H1 (cell line): Measurements from ENCODE around the gene GHRHR. TPM values are rescaled to one million over a fixed set of nuclear protein-coding genes. Genes with fewer than 3 reads are reported as not detected.

Source experiments
- CTCF ChIA-PET: fragments of 300-600 bp; sonication (Branson Sonifier 250); formaldehyde crosslinking; loops from one replicate; lab custom pipeline; 2021; ENCODE audit not compliant: partially characterized antibody; lab: Charles Lee
- POLR2A ChIA-PET: fragments of 300-600 bp; sonication (Branson Sonifier 250); formaldehyde crosslinking; loops from one replicate; lab custom pipeline; 2021; ENCODE audit warnings: inconsistent platforms; ENCODE audit not compliant: partially characterized antibody; lab: Charles Lee
- DNase-seq, 2 experiments: peaks; one replicate each; pipeline versions ENCODE4 v3.0.0 to v3.0.0-alpha.2; 2010 to 2022; ENCODE audit warnings: low spot score in 2 of 2, low read depth in 1 of 2, mixed read lengths in 1 of 2
- FAIRE-seq: peaks from 2 replicates; lab custom pipeline; 2011; peaks lifted over from hg19 to GRCh38; lab: Jason Lieb, UNC
- H2AFZ ChIP-seq: 2 replicates; pipeline ENCODE4 v1.8.1; 2012; ENCODE audit warnings: low read length, inconsistent platforms
- H2AK5ac ChIP-seq: 2 replicates; pipeline ENCODE4 v1.6.1; 2013; ENCODE audit warnings: low read depth, low read length
- H2BK120ac ChIP-seq: replicated peaks from 2 replicates; pipeline ENCODE3; 2013; ENCODE audit warnings: low read depth, low read length, inconsistent platforms
- H2BK12ac ChIP-seq: 2 replicates; pipeline ENCODE4 v1.6.1; 2013; ENCODE audit warnings: low read depth, low read length
- H2BK15ac ChIP-seq: 2 replicates; pipeline ENCODE4 v1.6.1; 2013; ENCODE audit warnings: low read length
- H2BK20ac ChIP-seq: 2 replicates; pipeline ENCODE4 v1.6.1; 2013; ENCODE audit warnings: low read length
- H2BK5ac ChIP-seq: 2 replicates; pipeline ENCODE4 v1.6.1; 2013; ENCODE audit warnings: low read depth, low read length
- H3K14ac ChIP-seq: 2 replicates; pipeline ENCODE4 v1.6.1; 2013; ENCODE audit warnings: inconsistent platforms; ENCODE audit not compliant: insufficient read length
- H3K18ac ChIP-seq: 2 replicates; pipeline ENCODE4 v1.6.1; 2013; ENCODE audit warnings: low read length; ENCODE audit errors: extremely low read depth
- H3K23ac ChIP-seq: 2 replicates; pipeline ENCODE4 v1.6.1; 2013; ENCODE audit warnings: inconsistent platforms; ENCODE audit not compliant: insufficient read length
- H3K23me2 ChIP-seq: 2 replicates; pipeline ENCODE4 v1.6.1; 2013; ENCODE audit warnings: low read depth, low read length
- H3K27ac ChIP-seq: 2 replicates; pipeline ENCODE4 v1.6.1; 2011; ENCODE audit warnings: low read depth, low read length, inconsistent platforms
- H3K27me3 ChIP-seq, 4 experiments: replicated peaks in 1 of 4; 1 replicate in 1 of 4; 2 replicates in 3 of 4; pipeline versions ENCODE4 v1.6.1 to v1.8.1; 2011 to 2013; ENCODE audit warnings: low read length in 3 of 4, mild to moderate bottlenecking in 3 of 4, inconsistent platforms in 2 of 4, mixed read lengths in 2 of 4, moderate library complexity in 1 of 4; ENCODE audit not compliant: control insufficient read depth in 3 of 4, insufficient read depth in 3 of 4; ENCODE audit errors: extremely low read depth in 1 of 4
- H3K36me3 ChIP-seq, 4 experiments: 2 replicates each; pipeline versions ENCODE4 v1.6.1 to v1.8.1; 2011 to 2013; ENCODE audit warnings: mild to moderate bottlenecking in 4 of 4, low read length in 3 of 4, moderate library complexity in 2 of 4, control low read depth in 1 of 4, inconsistent platforms in 1 of 4; ENCODE audit not compliant: insufficient read depth in 4 of 4, control insufficient read depth in 2 of 4
- H3K4ac ChIP-seq: replicated peaks from 2 replicates; pipeline ENCODE3; 2013; ENCODE audit warnings: low read length, low read depth, mixed read lengths, inconsistent platforms; ENCODE audit not compliant: insufficient read length
- H3K4me1 ChIP-seq, 4 experiments: replicated peaks in 1 of 4; 1 replicate in 1 of 4; 2 replicates in 3 of 4; pipeline versions ENCODE4 v1.6.1 to v1.8.1; 2011 to 2013; ENCODE audit warnings: low read length in 3 of 4, inconsistent platforms in 2 of 4, mixed read lengths in 1 of 4; ENCODE audit not compliant: insufficient read depth in 4 of 4, control insufficient read depth in 3 of 4
- H3K4me2 ChIP-seq, 2 experiments: 2 replicates each; pipeline versions ENCODE4 v1.6.1 to v1.8.1; 2011 to 2013; ENCODE audit warnings: low read depth in 2 of 2, low read length in 2 of 2, control low read depth in 1 of 2, inconsistent platforms in 1 of 2, mild to moderate bottlenecking in 1 of 2; ENCODE audit not compliant: insufficient read depth in 1 of 2
- H3K4me3 ChIP-seq, 4 experiments: fragments of 200-600, 300-600 bp in 1 of 4; sonication (generic), shearing (Covaris generic), sonication (Bioruptor Twin) in 1 of 4; 2 replicates each; pipeline versions ENCODE4 v1.5.1 to v1.8.1; 2011 to 2016; ENCODE audit warnings: low read length in 4 of 4, low read depth in 3 of 4, control low read depth in 2 of 4, inconsistent platforms in 2 of 4, mild to moderate bottlenecking in 2 of 4, mixed read lengths in 1 of 4, moderate library complexity in 1 of 4; ENCODE audit not compliant: insufficient read depth in 2 of 4; ENCODE audit errors: extremely low read depth in 1 of 4
- H3K56ac ChIP-seq: replicated peaks from 2 replicates; pipeline ENCODE3; 2013; ENCODE audit warnings: low read depth, mild to moderate bottlenecking, mixed read lengths, low read length, inconsistent platforms; ENCODE audit not compliant: insufficient read length
- H3K79me1 ChIP-seq: 2 replicates; pipeline ENCODE4 v1.6.1; 2013; ENCODE audit warnings: low read depth, low read length, control low read depth
- H3K79me2 ChIP-seq, 2 experiments: 2 replicates each; pipeline versions ENCODE4 v1.6.1 to v1.8.1; 2012 to 2013; ENCODE audit warnings: low read length in 2 of 2, mild to moderate bottlenecking in 2 of 2, inconsistent platforms in 1 of 2; ENCODE audit not compliant: insufficient read depth in 2 of 2, control insufficient read depth in 1 of 2
- H3K9ac ChIP-seq, 4 experiments: replicated peaks in 1 of 4; 1 replicate in 1 of 4; 2 replicates in 3 of 4; pipeline versions ENCODE4 v1.6.1 to v1.8.1; 2011 to 2013; ENCODE audit warnings: low read depth in 3 of 4, low read length in 3 of 4, control low read depth in 2 of 4, mild to moderate bottlenecking in 2 of 4, moderate library complexity in 2 of 4, inconsistent platforms in 1 of 4; ENCODE audit errors: extremely low read depth in 1 of 4
- H3K9me3 ChIP-seq, 2 experiments: 2 replicates each; pipeline versions ENCODE4 v1.6.1 to v1.8.1; 2012 to 2013; ENCODE audit warnings: mild to moderate bottlenecking in 2 of 2, moderate library complexity in 2 of 2, control low read depth in 1 of 2, inconsistent platforms in 1 of 2, low read depth in 1 of 2, low read length in 1 of 2, mixed read lengths in 1 of 2; ENCODE audit not compliant: insufficient read depth in 2 of 2
- H4K20me1 ChIP-seq, 2 experiments: replicated peaks in 1 of 2; 2 replicates each; pipeline versions ENCODE3 to v1.8.1; 2011 to 2013; ENCODE audit warnings: inconsistent platforms in 2 of 2, low read length in 2 of 2, mild to moderate bottlenecking in 1 of 2; ENCODE audit not compliant: insufficient read depth in 2 of 2, control insufficient read depth in 1 of 2
- H4K5ac ChIP-seq: 2 replicates; pipeline ENCODE4 v1.6.1; 2013; ENCODE audit warnings: low read length, low read depth, mixed read lengths, inconsistent platforms; ENCODE audit not compliant: insufficient read length
- H4K8ac ChIP-seq: 2 replicates; pipeline ENCODE4 v1.8.0; 2013; ENCODE audit warnings: mild to moderate bottlenecking, moderate library complexity, low read length, inconsistent platforms; ENCODE audit not compliant: insufficient read depth; ENCODE audit errors: extremely low read depth
- H4K91ac ChIP-seq: replicated peaks from 2 replicates; pipeline ENCODE3; 2013; ENCODE audit warnings: low read length, mixed read lengths, inconsistent platforms; ENCODE audit not compliant: insufficient read length
- CEBPB ChIP-seq: IDR thresholded peaks from 2 replicates; pipeline ENCODE4 v1.6.1; 2012; ENCODE audit warnings: low read depth, low read length
- CHD1 ChIP-seq: IDR thresholded peaks from 2 replicates; pipeline ENCODE4 v1.6.1; 2012; ENCODE audit warnings: low read depth, low read length, improper control_type of control experiment
- EP300 ChIP-seq, 2 experiments: IDR thresholded peaks; 1 replicate in 1 of 2; 2 replicates in 1 of 2; pipeline ENCODE4 v1.6.1; 2011 to 2012; ENCODE audit warnings: low read depth in 2 of 2, low read length in 2 of 2, mild to moderate bottlenecking in 2 of 2, borderline replicate concordance in 1 of 2, inconsistent platforms in 1 of 2, moderate library complexity in 1 of 2
- FOSL1 ChIP-seq: IDR thresholded peaks from 2 replicates; pipeline ENCODE4 v1.6.1; 2011; ENCODE audit warnings: mild to moderate bottlenecking, low read depth, low read length, moderate library complexity; ENCODE audit not compliant: insufficient read depth
- HDAC6 ChIP-seq: IDR thresholded peaks from one replicate; pipeline ENCODE4 v1.7.1; 2012; ENCODE audit warnings: low read depth, mild to moderate bottlenecking, inconsistent platforms, low read length, moderate library complexity
- KDM5A ChIP-seq: fragments of 200-600 bp; IDR thresholded peaks from 2 replicates; pipeline ENCODE4 v1.7.1; 2012; ENCODE audit warnings: mild to moderate bottlenecking, low read length, inconsistent platforms, mixed read lengths
- MAFK ChIP-seq: IDR thresholded peaks from 2 replicates; pipeline ENCODE4 v1.6.1; 2012; ENCODE audit warnings: low read depth, mild to moderate bottlenecking, improper control_type of control experiment, low read length
- MAX ChIP-seq: IDR thresholded peaks from 2 replicates; pipeline ENCODE4 v1.6.1; 2012; ENCODE audit warnings: inconsistent platforms
- POLR2A ChIP-seq, 2 experiments: IDR thresholded peaks; 1 replicate in 1 of 2; 2 replicates in 1 of 2; pipeline ENCODE4 v1.6.1; 2011; ENCODE audit warnings: low read depth in 2 of 2, low read length in 2 of 2, mild to moderate bottlenecking in 2 of 2; ENCODE audit errors: control extremely low read depth in 1 of 2
- POU5F1 ChIP-seq: IDR thresholded peaks from 2 replicates; pipeline ENCODE4 v1.6.1; 2011; ENCODE audit warnings: low read depth, mild to moderate bottlenecking, low read length, moderate library complexity
- RFX5 ChIP-seq: IDR thresholded peaks from 2 replicates; pipeline ENCODE4 v1.6.1; 2011; ENCODE audit warnings: low read depth, low read length, improper control_type of control experiment, borderline replicate concordance
- SAP30 ChIP-seq: fragments of 300-600 bp; sonication (generic); IDR thresholded peaks from 2 replicates; pipeline ENCODE4 v1.7.1; 2012; ENCODE audit warnings: low read length, moderate library complexity, mild to moderate bottlenecking, inconsistent platforms; ENCODE audit not compliant: insufficient read depth, insufficient replicate concordance
- TAF7 ChIP-seq: optimal IDR thresholded peaks from 2 replicates; pipeline ENCODE3; 2011; ENCODE audit warnings: low read depth, mild to moderate bottlenecking, inconsistent platforms, low read length, moderate library complexity, borderline replicate concordance
- WGBS, 2 experiments: shearing (Covaris generic) in 1 of 2; methylation state at CpG; one replicate each; pipeline versions ENCODE4 v1.1.6 to v1.1.7; 2013 to 2015; ENCODE audit warnings: low lambda C conversion rate in 2 of 2, mixed read lengths in 2 of 2, inconsistent platforms in 1 of 2, low coverage in 1 of 2, missing lambda C conversion rate in 1 of 2; ENCODE audit not compliant: insufficient replicate concordance in 2 of 2, insufficient coverage in 1 of 2, insufficient read length in 1 of 2; ENCODE audit errors: extremely low coverage in 1 of 2, missing lambda C conversion rate in 1 of 2; 5-methylcytosine and 5-hydroxymethylcytosine counted together
- polyA plus RNA-seq, 7 experiments: library from polyadenylated mRNA; depleted of rRNA in 3 of 7; stranded (reverse) in 5 of 7; unstranded in 2 of 7; fragments of >200 nt in 5 of 7; fragments of 200-250 nt in 2 of 7; gene quantifications; 1 replicate in 5 of 7; 2 replicates in 1 of 7; 4 replicates in 1 of 7; pipeline versions ENCODE4 v1.2.1 to v1.2.3, GENCODE V29; 2011 to 2013; ENCODE audit warnings: missing spikeins in 2 of 7, mixed read lengths in 2 of 7
- total RNA-seq: library from RNA; stranded (reverse); fragmentation: NEBNext Ultra II Directional; extraction: Animal tissue kit (Norgen Biotek cat#: 25700); gene quantifications from 2 replicates; pipeline ENCODE4 v1.2.1, GENCODE V29; 2021

GHRHR gene
- total and polyA plus RNA-seq, 2 of the 8 experiments (the other 6 are each of a cell fraction or from before 2014, with no cell fraction given), result 0.60 to 6.5 TPM

DNA sequence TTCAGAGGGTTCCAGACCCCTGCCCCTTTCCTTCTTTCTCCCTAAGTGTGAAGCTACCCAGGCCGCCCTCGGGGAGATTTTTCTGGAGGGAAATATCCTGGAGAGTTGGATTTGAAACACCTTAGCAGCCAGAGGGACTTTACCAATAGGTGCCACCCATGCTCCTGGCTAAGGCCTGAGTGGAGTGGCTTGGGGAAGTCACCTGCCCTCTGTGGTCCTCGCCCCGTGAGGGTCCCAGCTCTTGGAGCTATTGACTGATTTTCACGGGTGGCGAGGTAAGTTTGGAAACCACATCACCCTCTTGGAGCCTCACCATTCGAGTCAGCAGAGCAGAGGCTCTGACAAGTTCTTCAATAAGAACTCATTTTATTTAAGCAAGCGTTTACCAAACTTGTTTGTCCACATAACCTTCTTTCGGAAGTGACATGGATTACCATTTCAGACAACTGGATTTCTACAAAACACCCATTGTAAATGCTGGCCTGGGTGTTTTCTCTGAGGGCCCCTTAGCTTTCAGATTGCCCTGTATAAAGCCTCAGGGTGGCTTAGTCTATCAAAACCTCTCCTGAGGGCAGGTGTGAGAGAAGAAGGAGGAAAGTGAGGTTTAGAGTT, 31.7 kb upstream of the GHRHR start:
- Histone ChIP-seq H2BK12ac (no peak overlapping the region), H4K20me1 (no peaks in the 10 kb centered on the region), H4K91ac (no peak overlapping the region), H3K9ac (no peak overlapping the region), H3K27ac (no peak overlapping the region), H4K5ac (no peak overlapping the region), H3K4ac (no peak overlapping the region), H2AFZ (no peak overlapping the region), H2BK20ac (no peak overlapping the region), H3K23ac (no peak overlapping the region), H3K79me1 (no peaks in the 10 kb centered on the region), H3K14ac (no peak overlapping the region), H2AK5ac (no peak overlapping the region), H3K4me2 (no peak overlapping the region), H2BK5ac (no peak overlapping the region), H3K9me3 (no peaks in the 10 kb centered on the region), H3K27me3 (0 out of 7 replicates have a peak, but pooled peaks cover 0 to 8% (median 0%) of the 10 kb centered on the region in 4 experiments), H4K8ac (no peak overlapping the region), H2BK15ac (no peak overlapping the region), H2BK120ac (no peak overlapping the region), H3K18ac (no peak overlapping the region), H3K36me3 (no peaks in the 10 kb centered on the region), H3K4me3 (no peak overlapping the region), H3K4me1 (peaks cover 0 to 9% (median 6%) of the 10 kb centered on the region in 4 experiments; a peak in 6 of 7 replicates), H3K23me2 (no peaks in the 10 kb centered on the region; the same call in 1 of the 2 replicates), H3K79me2 (no peaks in the 10 kb centered on the region), H3K56ac (no peak overlapping the region)
- WGBS, 2 experiments, result 94% methylated on average over 9 of the region's 9 CpGs; no CpG with 5 or more reads in 1 of the 2 experiments
- ChIA-PET POLR2A (no interaction called here), CTCF (interaction anchor here (0.8 to 12.0 kb wide), 9 partner anchors 14 to 141 kb away, joined by 3 to 309 read pairs (median 3); partner anchors contain the start of genes AQP1 and GHRHR)
- DNase-seq, result peak in 1 of 2 experiments; percentile 1
- FAIRE-seq, result no peak
- no peak for TF ChIP-seq FOSL1
- no peak for TF ChIP-seq CHD1
- no peak for TF ChIP-seq POLR2A (IDR thresholded peaks at IDR 0.05; ENCODE audit: control extremely low read depth in 1 of 2, low read depth in 2 of 2, low read length in 2 of 2)
- TF ChIP-seq SAP30, result no peak
- no peak for TF ChIP-seq MAFK
- no peak for TF ChIP-seq MAX
- no peak for TF ChIP-seq EP300 (IDR thresholded peaks at IDR 0.05; ENCODE audit: borderline replicate concordance in 1 of 2, low read depth in 2 of 2, low read length in 2 of 2)
- no peak for TF ChIP-seq POU5F1
- TF ChIP-seq KDM5A, result no peak
- TF ChIP-seq RFX5, result no peak
- TF ChIP-seq TAF7, result no peak
- TF ChIP-seq CEBPB, result no peak
- no peak for TF ChIP-seq HDAC6
